Natural killer cell (primary cell): ENCODE measurements around the gene NARF. TPM values are rescaled to one million over a fixed set of nuclear protein-coding genes. Genes with fewer than 3 reads are reported as not detected.
"Not testable (repeated sequence)": the region's sequence is repeated elsewhere in the genome, so short reads cannot be mapped to it uniquely, and the experiment has no call there.

ENCODE experiments used
- ATAC-seq, 3 donors: fragments of 150-1000 bp in 2 of 3; fragments of 200-7000 bp in 1 of 3; cut with Tn5 transposase; 1 replicate in 1 of 3; 2 replicates in 2 of 3; pipeline ENCODE4 v1.10.0; 2021; ENCODE audit warnings: mild to moderate bottlenecking in 2 of 3, moderate library complexity in 2 of 3
- DNase-seq, 2 donors: peaks; one replicate each; pipeline versions ENCODE4 v3.0.0 to v3.0.0-alpha.2; 2013 to 2021; ENCODE audit warnings: mixed read lengths in 1 of 2
- H3K27ac ChIP-seq: one replicate; pipeline ENCODE4 v1.5.1; 2013; ENCODE audit warnings: mild to moderate bottlenecking, low read length
- H3K27me3 ChIP-seq: one replicate; pipeline ENCODE4 v1.6.1; 2013; ENCODE audit warnings: low read length; ENCODE audit not compliant: control insufficient read depth, insufficient read depth
- H3K36me3 ChIP-seq: one replicate; pipeline ENCODE4 v1.6.1; 2013; ENCODE audit warnings: low read length; ENCODE audit not compliant: control insufficient read depth, insufficient read depth
- H3K4me1 ChIP-seq: one replicate; pipeline ENCODE4 v1.6.1; 2013; ENCODE audit warnings: low read length; ENCODE audit not compliant: control insufficient read depth, insufficient read depth
- H3K4me3 ChIP-seq: one replicate; pipeline ENCODE4 v1.5.1; 2013; ENCODE audit warnings: low read length
- H3K9me3 ChIP-seq: one replicate; pipeline ENCODE4 v1.6.1; 2013; ENCODE audit warnings: low read length; ENCODE audit not compliant: control insufficient read depth, insufficient read depth
- H3K27ac Mint-ChIP-seq, 2 donors: one replicate each; pipeline ENCODE4 v1.8.0; 2022; ENCODE audit warnings: mild to moderate bottlenecking in 2 of 2, mixed read lengths in 2 of 2, moderate library complexity in 1 of 2
- H3K27me3 Mint-ChIP-seq, 2 donors: one replicate each; pipeline ENCODE4 v1.8.0; 2022; ENCODE audit warnings: low read depth in 2 of 2, mixed read lengths in 2 of 2
- H3K36me3 Mint-ChIP-seq: one replicate; pipeline ENCODE4 v1.8.0; 2022; ENCODE audit warnings: mixed read lengths
- H3K4me1 Mint-ChIP-seq, 2 donors: one replicate each; pipeline ENCODE4 v1.8.0; 2022; ENCODE audit warnings: mixed read lengths in 2 of 2
- H3K4me3 Mint-ChIP-seq: one replicate; pipeline ENCODE4 v1.8.0; 2022; ENCODE audit warnings: mild to moderate bottlenecking, moderate library complexity, mixed read lengths
- H3K9me3 Mint-ChIP-seq, 2 donors: one replicate each; pipeline ENCODE4 v1.8.0; 2022; ENCODE audit warnings: mixed read lengths in 2 of 2
- CTCF ChIP-seq: fragments of 200-600 bp; IDR thresholded peaks from one replicate; pipeline ENCODE4 v1.8.0; 2022; ENCODE audit warnings: antibody characterized with exemption
- WGBS: methylation state at CpG from one replicate; pipeline ENCODE4 v1.1.7; 2013; ENCODE audit warnings: missing lambda C conversion rate; ENCODE audit not compliant: insufficient coverage; 5-methylcytosine and 5-hydroxymethylcytosine counted together
- intact Hi-C: fragments of 100-400 bp; cut with micrococcal nuclease; formaldehyde crosslinking; loops from one replicate; pipeline ENCODE4 v1.14.2; 2022
- total RNA-seq, 4 donors: library from RNA; stranded (reverse); fragments of 120-200 nt in 1 of 4; gene quantifications; one replicate each; pipeline versions ENCODE4 v1.2.3 to v1.2.4, GENCODE V29; 2013 to 2022

The NARF gene
- total RNA-seq, 3 donors from 2014 or later (not counting 1 experiment from before 2014, with no cell fraction given): 130 to 203 (median 158) TPM

GRCh38 chr17:82411396-82412053 lies 47.0 kb upstream of the NARF start:
- no peaks in the 10 kb centered on the region for H3K9me3 ChIP-seq
- peaks cover 13% of the 10 kb centered on the region for H3K36me3 ChIP-seq
- H3K27me3 ChIP-seq: no peaks in the 10 kb centered on the region
- no peak for DNase-seq
- H3K4me3 Mint-ChIP-seq: no peak overlapping the region
- H3K4me3 ChIP-seq: no peak overlapping the region
- intact Hi-C loops: loop anchor here (10.0 kb wide), 1 partner anchor 167 kb away; no protein-coding TSS in a partner anchor
- no peak for TF ChIP-seq CTCF
- H3K4me1 ChIP-seq: peaks cover 12% of the 10 kb centered on the region
- H3K36me3 Mint-ChIP-seq: no peaks in the 10 kb centered on the region
- H3K27ac Mint-ChIP-seq: no peak overlapping the region
- H3K4me1 Mint-ChIP-seq: peaks cover 15 to 17% of the 10 kb centered on the region in 2 donors
- H3K27me3 Mint-ChIP-seq: no peaks in the 10 kb centered on the region
- H3K27ac ChIP-seq: no peak overlapping the region
- no peak for ATAC-seq
- 98% methylated on average over 22 of the region's 24 CpGs for WGBS
- no peaks in the 10 kb centered on the region for H3K9me3 Mint-ChIP-seq

- H3K36me3 ChIP-seq: peaks cover 13% of the 10 kb centered on the region
- not testable (repeated sequence) for H3K9me3 ChIP-seq, H3K27me3 ChIP-seq, H3K4me3 ChIP-seq, H3K9me3 Mint-ChIP-seq, H3K27ac Mint-ChIP-seq, H3K36me3 Mint-ChIP-seq, ATAC-seq, DNase-seq, H3K27me3 Mint-ChIP-seq, H3K27ac ChIP-seq, H3K4me3 Mint-ChIP-seq
- H3K4me1 Mint-ChIP-seq: peaks cover 15 to 17% of the 10 kb centered on the region in 2 donors
- H3K4me1 ChIP-seq: peaks cover 12% of the 10 kb centered on the region
- intact Hi-C loops: loop anchor here (10.0 kb wide), 1 partner anchor 167 kb away; no protein-coding TSS in a partner anchor
- 91% methylated on average over 16 of the region's 16 CpGs for WGBS
Observed at GRCh38 chr17:82412081-82412480, 46.5 kb upstream of the NARF start.

GRCh38 chr17:82412535-82413520 lies 45.7 kb upstream of the NARF start:
- H3K9me3 ChIP-seq: no peaks in the 10 kb centered on the region
- 84% methylated on average over 26 of the region's 29 CpGs for WGBS
- DNase-seq (no peak), ATAC-seq (no peak)
- H3K4me1 ChIP-seq: peaks cover 9% of the 10 kb centered on the region
- H3K36me3 Mint-ChIP-seq: no peaks in the 10 kb centered on the region
- H3K4me1 Mint-ChIP-seq: peaks cover 15 to 16% of the 10 kb centered on the region in 2 donors
- TF ChIP-seq CTCF: no peak
- no peaks in the 10 kb centered on the region for H3K9me3 Mint-ChIP-seq
- intact Hi-C loops: loop anchor here (10.0 kb wide), 1 partner anchor 168 kb away; no protein-coding TSS in a partner anchor
- H3K27me3 ChIP-seq: no peaks in the 10 kb centered on the region
- H3K36me3 ChIP-seq: peaks cover 10% of the 10 kb centered on the region
- no peak overlapping the region for H3K4me3 ChIP-seq
- H3K4me3 Mint-ChIP-seq: no peak overlapping the region
- H3K27me3 Mint-ChIP-seq: no peaks in the 10 kb centered on the region
- H3K27ac ChIP-seq: no peak overlapping the region
- H3K27ac Mint-ChIP-seq: no peak overlapping the region
